Gastrocnemius medialis (tissue), 4 donors: ENCODE data around the gene RAB40C. TPM values are rescaled to one million over a fixed set of nuclear protein-coding genes. Genes with fewer than 3 reads are reported as not detected.

Experiments
- ATAC-seq, 2 donors: fragments of 150-250 bp; one replicate each; pipeline ENCODE4 v1.9.1; 2016
- DNase-seq, 2 donors: peaks; one replicate each; pipeline ENCODE4 v3.0.0-alpha.2; 2019
- H3K27ac ChIP-seq, 4 donors: fragments of 200-600 bp; sonication (generic); 1 replicate in 1 of 4; 2 replicates in 3 of 4; pipeline ENCODE4 v1.5.1; 2016 to 2018; ENCODE audit warnings: mild to moderate bottlenecking in 2 of 4, moderate library complexity in 1 of 4
- H3K27me3 ChIP-seq, 3 donors: fragments of 200-600 bp; sonication (generic) in 2 of 3; 1 replicate in 1 of 3; 2 replicates in 2 of 3; pipeline versions ENCODE4 v1.5.1 to v1.6.0; 2016 to 2019; ENCODE audit warnings: mild to moderate bottlenecking in 1 of 3, moderate library complexity in 1 of 3
- H3K36me3 ChIP-seq, 2 donors: fragments of 200-600 bp; sonication (generic) in 1 of 2; one replicate each; pipeline ENCODE4 v1.5.1; 2017 to 2018
- H3K4me1 ChIP-seq, 2 donors: fragments of 200-600 bp; sonication (generic) in 1 of 2; one replicate each; pipeline ENCODE4 v1.5.1; 2016 to 2017; ENCODE audit warnings: mild to moderate bottlenecking in 2 of 2
- H3K4me3 ChIP-seq, 4 donors: fragments of 200-600 bp; sonication (generic) in 3 of 4; 1 replicate in 1 of 4; 2 replicates in 3 of 4; pipeline ENCODE4 v1.5.1; 2016 to 2019; ENCODE audit warnings: mild to moderate bottlenecking in 2 of 4
- H3K9me3 ChIP-seq, 3 donors: fragments of 200-600 bp; sonication (generic) in 2 of 3; 1 replicate in 1 of 3; 2 replicates in 2 of 3; pipeline ENCODE4 v1.5.1; 2016 to 2019
- POLR2A ChIP-seq, 2 donors: fragments of 450-650 bp; IDR thresholded peaks; one replicate each; pipeline ENCODE4 v1.6.1; 2017; ENCODE audit warnings: antibody characterized with exemption in 2 of 2, mild to moderate bottlenecking in 2 of 2, moderate library complexity in 2 of 2
- in situ Hi-C, 4 donors: fragments of 200-750 bp; cut with MboI; loops; one replicate each; pipeline versions ENCODE4 v1.15.0 to v1.8.0; 2017; ENCODE audit warnings: low sequenced_read_pairs in 4 of 4
- intact Hi-C: fragments of 100-400 bp; cut with DNase I; formaldehyde crosslinking; loops from one replicate; pipeline ENCODE4 v1.15.1; 2023; ENCODE audit warnings: low total_unique reads
- total RNA-seq, 4 donors: library from RNA; depleted of rRNA; stranded (reverse); fragments of >200 nt; gene quantifications; one replicate each; pipeline versions ENCODE4 v1.1.0 to v1.2.3, GENCODE V29; 2016
- TF ChIP-seq, protein P1 (sequence below), 5 experiments: fragments of 450-650 bp in 3 of 5; fragments of 200-600 bp in 2 of 5; sonication (generic) in 2 of 5; IDR thresholded peaks in 4 of 5; conservative IDR thresholded peaks in 1 of 5; 1 replicate in 4 of 5; 2 replicates in 1 of 5; pipeline ENCODE4 v1.5.1; 2016 to 2019; ENCODE audit warnings: antibody characterized with exemption in 5 of 5, mild to moderate bottlenecking in 3 of 5, moderate library complexity in 3 of 5

Gene RAB40C
- total RNA-seq, 4 donors from 2014 or later = 15.6 to 29.3 (median 21.4) TPM

DNA sequence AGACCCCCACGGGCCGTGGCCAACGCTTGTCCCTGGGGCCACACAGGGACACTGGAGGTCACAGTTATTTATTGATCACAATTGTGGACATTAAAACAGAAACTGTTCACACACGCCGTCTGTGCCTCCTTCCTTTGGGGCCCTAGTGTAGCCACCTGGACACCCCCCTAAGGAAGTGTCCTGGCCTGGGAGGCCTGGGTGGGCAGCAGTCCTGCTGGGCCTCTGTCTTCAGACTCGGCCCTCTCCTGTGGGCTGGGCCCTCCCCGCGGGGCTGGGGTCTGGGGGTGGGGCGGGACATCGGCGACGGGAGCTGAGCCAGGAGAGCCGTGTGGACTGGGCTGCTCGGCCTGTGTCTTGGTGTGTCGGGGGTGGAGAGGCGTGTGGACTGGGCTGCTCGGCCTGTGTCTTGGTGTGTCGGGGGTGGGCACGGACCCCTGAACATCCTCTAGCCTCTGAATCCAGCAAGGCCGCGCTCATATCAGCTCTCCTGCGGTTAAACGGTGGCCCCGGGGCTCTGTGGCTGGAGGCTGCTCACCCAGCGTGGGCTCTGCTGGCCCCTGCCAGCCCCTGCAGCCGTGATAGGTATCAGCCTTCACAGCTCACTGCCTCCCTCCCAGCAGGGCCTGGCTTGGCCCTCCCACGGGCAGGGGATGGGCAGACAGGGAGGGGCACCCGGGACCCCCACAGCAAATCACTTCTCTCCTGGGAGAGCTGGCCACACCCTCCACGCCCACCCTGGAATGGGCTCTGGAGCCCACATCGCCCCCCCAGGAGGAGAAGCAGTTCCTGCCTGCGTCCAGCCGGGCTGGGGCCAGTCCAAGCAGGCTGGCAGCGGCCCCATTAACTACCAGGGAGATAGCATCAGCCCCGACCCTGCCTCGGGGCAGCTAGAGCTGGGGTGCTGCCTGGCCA lies 24.2 kb upstream of the RAB40C start:
- intact Hi-C loops = no loop called here
- no peak for TF ChIP-seq POLR2A (IDR thresholded peaks at IDR 0.05)
- TF ChIP-seq, protein P1, sequence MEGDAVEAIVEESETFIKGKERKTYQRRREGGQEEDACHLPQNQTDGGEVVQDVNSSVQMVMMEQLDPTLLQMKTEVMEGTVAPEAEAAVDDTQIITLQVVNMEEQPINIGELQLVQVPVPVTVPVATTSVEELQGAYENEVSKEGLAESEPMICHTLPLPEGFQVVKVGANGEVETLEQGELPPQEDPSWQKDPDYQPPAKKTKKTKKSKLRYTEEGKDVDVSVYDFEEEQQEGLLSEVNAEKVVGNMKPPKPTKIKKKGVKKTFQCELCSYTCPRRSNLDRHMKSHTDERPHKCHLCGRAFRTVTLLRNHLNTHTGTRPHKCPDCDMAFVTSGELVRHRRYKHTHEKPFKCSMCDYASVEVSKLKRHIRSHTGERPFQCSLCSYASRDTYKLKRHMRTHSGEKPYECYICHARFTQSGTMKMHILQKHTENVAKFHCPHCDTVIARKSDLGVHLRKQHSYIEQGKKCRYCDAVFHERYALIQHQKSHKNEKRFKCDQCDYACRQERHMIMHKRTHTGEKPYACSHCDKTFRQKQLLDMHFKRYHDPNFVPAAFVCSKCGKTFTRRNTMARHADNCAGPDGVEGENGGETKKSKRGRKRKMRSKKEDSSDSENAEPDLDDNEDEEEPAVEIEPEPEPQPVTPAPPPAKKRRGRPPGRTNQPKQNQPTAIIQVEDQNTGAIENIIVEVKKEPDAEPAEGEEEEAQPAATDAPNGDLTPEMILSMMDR (IDR thresholded peaks at IDR 0.05 in 4 of 5, conservative IDR thresholded peaks at IDR 0.05 in 1 of 5) = no peak
- DNase-seq (no peak), ATAC-seq (no peak)
- Histone ChIP-seq H3K9me3 (no peaks in the 10 kb centered on the region), H3K36me3 (no peaks in the 10 kb centered on the region), H3K4me1 (peaks cover 20 to 27% of the 10 kb centered on the region in 2 donors), H3K27me3 (peaks cover 14 to 17% (median 15%) of the 10 kb centered on the region in 3 donors), H3K27ac (no peak overlapping the region), H3K4me3 (no peak overlapping the region)
- in situ Hi-C loops = no loop called here

DNA sequence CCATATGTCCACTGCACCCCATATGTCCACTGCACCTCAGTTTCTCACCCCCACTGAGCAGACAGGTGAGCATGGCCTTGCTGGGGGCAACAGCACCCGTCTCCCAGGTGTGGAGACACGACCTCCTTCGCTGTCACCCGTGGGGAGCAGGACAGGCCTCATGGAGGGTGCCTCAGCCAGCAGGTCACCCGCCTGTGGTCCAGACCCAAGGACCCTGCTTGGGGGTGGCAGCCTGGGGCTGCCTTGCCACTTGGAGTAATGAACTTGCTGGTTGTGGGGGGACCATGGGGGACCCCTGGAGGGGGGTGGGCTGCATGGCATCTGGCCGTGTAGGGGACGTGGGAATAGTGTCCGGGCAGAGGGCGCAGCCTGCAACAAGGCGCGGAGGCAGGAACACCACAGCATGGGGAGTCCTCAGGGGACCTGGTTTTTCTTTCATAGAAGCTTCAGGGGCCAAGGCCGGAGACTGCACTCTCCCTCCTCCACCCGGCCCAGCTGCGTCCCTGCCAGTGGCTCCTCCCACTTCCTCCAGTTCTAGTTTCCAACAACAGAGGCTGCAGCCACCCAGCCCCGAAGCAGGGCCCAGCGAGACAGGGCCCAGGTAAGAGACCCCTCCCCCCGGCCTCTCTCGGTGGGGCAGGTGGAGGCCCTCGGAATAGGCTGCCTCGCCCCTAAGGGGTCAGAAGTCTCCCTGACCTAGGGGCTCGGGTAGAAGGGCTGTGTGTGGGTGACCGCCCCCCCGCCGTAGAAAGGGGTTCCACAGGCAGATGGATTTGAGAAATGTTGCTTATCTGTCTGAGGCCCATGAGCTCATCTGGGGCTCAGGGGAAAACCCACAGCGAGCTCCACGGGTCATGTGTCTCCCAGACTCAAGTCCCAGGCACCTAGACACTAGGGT lies 23.1 kb upstream of the RAB40C start, which contains the start of gene NHLRC4:
Gene NHLRC4 (plus strand): TSS at position 531 of the 898 bp plus-strand sequence. CDS start 1,043 bp downstream, outside the sequence.
- Histone ChIP-seq H3K4me1 (peaks cover 22 to 29% of the 10 kb centered on the region in 2 donors), H3K9me3 (no peaks in the 10 kb centered on the region), H3K27ac (peak within 1 kb of the TSS in 3 of 4 donors; percentile 15 to 39 (median 18)), H3K4me3 (peak within 1 kb of the TSS; percentile 19 to 40 (median 36)), H3K36me3 (no peaks in the 10 kb centered on the region), H3K27me3 (peaks cover 4 to 6% (median 5%) of the 10 kb centered on the region in 3 donors)
- peak; percentile 40 to 51 for DNase-seq
- ATAC-seq = no peak
- intact Hi-C loops (no loop called here), in situ Hi-C loops (no loop called here)
- no peak for TF ChIP-seq POLR2A (IDR thresholded peaks at IDR 0.05)
- TF ChIP-seq, protein P1 (IDR thresholded peaks at IDR 0.05 in 4 of 5, conservative IDR thresholded peaks at IDR 0.05 in 1 of 5) = no peak

DNA sequence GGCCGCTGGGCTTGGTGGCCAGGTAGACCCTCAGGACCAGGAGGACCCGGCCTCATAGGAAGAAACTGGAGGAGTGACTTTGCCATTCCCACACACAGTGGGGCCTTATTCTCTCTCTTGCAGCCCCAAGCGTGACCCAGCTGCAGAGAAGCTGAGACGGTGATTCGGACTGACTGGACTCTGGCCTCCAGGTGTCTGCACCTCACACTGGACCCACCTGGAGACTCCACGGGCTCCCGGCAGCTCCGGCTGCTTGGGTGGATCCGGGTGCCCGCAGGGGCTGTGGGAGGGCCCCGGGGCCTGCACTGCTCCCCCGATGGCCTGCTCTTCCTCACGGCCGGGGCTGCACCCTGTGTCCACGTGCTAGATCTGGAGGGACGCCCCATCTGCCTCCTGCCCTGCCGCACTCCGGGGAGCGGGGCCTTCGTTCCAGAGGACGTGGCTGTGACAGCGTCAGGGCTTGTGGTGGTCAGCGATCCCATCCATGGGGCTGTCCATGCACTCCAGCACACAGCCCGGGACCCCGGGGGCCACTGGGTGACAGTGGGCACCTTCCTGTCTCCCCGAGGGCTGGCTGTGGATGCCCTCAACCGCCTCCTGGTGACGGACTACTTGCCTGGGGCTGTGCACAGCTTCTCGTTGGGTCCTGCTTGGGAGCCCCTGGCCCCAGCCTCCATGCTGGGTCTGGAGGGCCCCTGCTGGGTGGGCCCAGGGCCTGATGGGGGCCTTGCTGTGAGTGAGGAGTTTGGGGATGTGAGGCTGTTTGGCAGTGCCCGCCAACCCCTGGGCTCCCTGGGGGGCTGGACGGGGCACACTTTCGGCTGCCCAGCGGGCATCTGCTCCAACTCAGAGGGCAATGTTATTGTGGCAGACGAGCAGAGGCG lies 22.3 kb upstream of the RAB40C start:
- Histone ChIP-seq H3K27ac (peak overlapping the region in 2 of 4 donors; percentile 15 to 18), H3K4me3 (peak overlapping the region; percentile 19 to 40 (median 36)), H3K4me1 (peaks cover 22 to 29% of the 10 kb centered on the region in 2 donors), H3K36me3 (no peaks in the 10 kb centered on the region), H3K27me3 (no peaks in the 10 kb centered on the region), H3K9me3 (no peaks in the 10 kb centered on the region)
- DNase-seq = no peak
- in situ Hi-C loops (no loop called here), intact Hi-C loops (no loop called here)
- TF ChIP-seq POLR2A (IDR thresholded peaks at IDR 0.05) = no peak
- TF ChIP-seq, protein P1 (IDR thresholded peaks at IDR 0.05 in 4 of 5, conservative IDR thresholded peaks at IDR 0.05 in 1 of 5) = no peak
- ATAC-seq = no peak
